KMS-11 (cell line): ENCODE data around the gene PISD.

Source experiments
- H2AFZ ChIP-seq: fragments of 200-600 bp; sonication (generic); 2 replicates; pipeline ENCODE4 v1.6.1; 2016; ENCODE audit warnings: antibody characterized with exemption, mixed run types, low read depth
- H3K27ac ChIP-seq: fragments of 200-600 bp; sonication (generic); 2 replicates; pipeline ENCODE4 v1.6.1; 2016; ENCODE audit warnings: mild to moderate bottlenecking, mixed run types
- H3K27me3 ChIP-seq: fragments of 200-600 bp; sonication (generic); 2 replicates; pipeline ENCODE4 v1.6.1; 2017; ENCODE audit warnings: mild to moderate bottlenecking, low read depth, mixed run types, moderate library complexity; ENCODE audit not compliant: insufficient read depth
- H3K36me3 ChIP-seq: fragments of 200-600 bp; sonication (generic); 2 replicates; pipeline ENCODE4 v1.6.1; 2017; ENCODE audit warnings: mild to moderate bottlenecking, mixed run types; ENCODE audit not compliant: insufficient read depth
- H3K4me1 ChIP-seq: fragments of 200-600 bp; sonication (generic); 2 replicates; pipeline ENCODE4 v1.6.1; 2016; ENCODE audit warnings: mild to moderate bottlenecking, low read depth, mixed run types; ENCODE audit not compliant: poor library complexity, severe bottlenecking
- H3K4me2 ChIP-seq: fragments of 200-600 bp; sonication (generic); 2 replicates; pipeline ENCODE4 v1.7.0; 2016; ENCODE audit warnings: mild to moderate bottlenecking, mixed run types
- H3K4me3 ChIP-seq: fragments of 200-600 bp; sonication (generic); IDR thresholded peaks from 2 replicates; pipeline ENCODE4 v1.6.1; 2017; ENCODE audit warnings: low read depth, low read length, mixed read lengths; ENCODE audit not compliant: insufficient read depth
- H3K79me2 ChIP-seq: fragments of 200-600 bp; sonication (generic); 2 replicates; pipeline ENCODE4 v1.6.1; 2016; ENCODE audit warnings: low read depth, mixed run types; ENCODE audit not compliant: insufficient read depth
- H3K9ac ChIP-seq: fragments of 200-600 bp; sonication (generic); 2 replicates; pipeline ENCODE4 v1.6.1; 2016; ENCODE audit warnings: mild to moderate bottlenecking, mixed run types
- H4K20me1 ChIP-seq: fragments of 200-600 bp; sonication (generic); 2 replicates; pipeline ENCODE4 v1.6.1; 2016; ENCODE audit warnings: mild to moderate bottlenecking, mixed run types; ENCODE audit not compliant: insufficient read depth
- TF ChIP-seq, protein P1 (sequence below): fragments of 200-600 bp; sonication (generic); conservative IDR thresholded peaks from 2 replicates; pipeline ENCODE4 v1.6.1; 2017; ENCODE audit warnings: low read depth, mild to moderate bottlenecking, antibody characterized with exemption, low read length, moderate library complexity, mixed read lengths

The PISD gene

DNA sequence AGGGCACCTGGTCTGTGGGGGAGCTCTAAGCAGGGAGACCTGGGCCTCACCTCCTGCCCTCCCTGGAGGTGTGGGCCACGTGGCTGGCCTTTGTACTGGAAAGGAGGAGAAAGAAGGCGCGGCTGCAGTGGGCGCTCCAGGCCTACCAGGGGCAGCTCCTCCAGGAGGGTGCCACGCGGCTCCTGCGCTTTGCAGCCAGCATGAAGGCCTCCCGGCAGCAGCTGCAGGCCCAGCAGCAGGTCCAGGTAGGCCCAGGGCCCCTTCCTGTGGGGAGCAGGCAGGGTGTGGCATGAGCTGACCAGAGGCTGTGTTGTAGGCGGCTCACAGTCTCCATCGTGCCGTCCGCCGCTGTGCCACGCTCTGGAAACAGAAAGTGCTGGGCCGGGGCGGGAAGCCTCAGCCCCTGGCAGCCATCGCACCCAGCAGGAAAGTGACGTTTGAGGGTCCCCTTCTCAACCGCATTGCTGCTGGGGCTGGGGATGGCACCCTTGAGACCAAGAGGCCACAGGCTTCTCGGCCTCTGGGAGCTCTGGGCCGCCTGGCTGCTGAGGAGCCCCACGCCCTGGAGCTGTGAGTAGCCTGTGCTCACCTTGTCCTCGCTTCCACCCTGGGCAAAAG lies 48.6 kb downstream of the PISD start:
- no peaks in the 10 kb centered on the region for H3K27me3 ChIP-seq
- no peak overlapping the region for H2AFZ ChIP-seq
- no peak overlapping the region for H3K9ac ChIP-seq
- H4K20me1 ChIP-seq, result no peaks in the 10 kb centered on the region
- H3K4me3 ChIP-seq, result no peak overlapping the region
- H3K4me1 ChIP-seq, result peaks cover 8% of the 10 kb centered on the region
- TF ChIP-seq, protein P1, sequence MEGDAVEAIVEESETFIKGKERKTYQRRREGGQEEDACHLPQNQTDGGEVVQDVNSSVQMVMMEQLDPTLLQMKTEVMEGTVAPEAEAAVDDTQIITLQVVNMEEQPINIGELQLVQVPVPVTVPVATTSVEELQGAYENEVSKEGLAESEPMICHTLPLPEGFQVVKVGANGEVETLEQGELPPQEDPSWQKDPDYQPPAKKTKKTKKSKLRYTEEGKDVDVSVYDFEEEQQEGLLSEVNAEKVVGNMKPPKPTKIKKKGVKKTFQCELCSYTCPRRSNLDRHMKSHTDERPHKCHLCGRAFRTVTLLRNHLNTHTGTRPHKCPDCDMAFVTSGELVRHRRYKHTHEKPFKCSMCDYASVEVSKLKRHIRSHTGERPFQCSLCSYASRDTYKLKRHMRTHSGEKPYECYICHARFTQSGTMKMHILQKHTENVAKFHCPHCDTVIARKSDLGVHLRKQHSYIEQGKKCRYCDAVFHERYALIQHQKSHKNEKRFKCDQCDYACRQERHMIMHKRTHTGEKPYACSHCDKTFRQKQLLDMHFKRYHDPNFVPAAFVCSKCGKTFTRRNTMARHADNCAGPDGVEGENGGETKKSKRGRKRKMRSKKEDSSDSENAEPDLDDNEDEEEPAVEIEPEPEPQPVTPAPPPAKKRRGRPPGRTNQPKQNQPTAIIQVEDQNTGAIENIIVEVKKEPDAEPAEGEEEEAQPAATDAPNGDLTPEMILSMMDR, result no peak
- no peaks in the 10 kb centered on the region for H3K79me2 ChIP-seq
- H3K27ac ChIP-seq, result no peak overlapping the region
- H3K4me2 ChIP-seq, result no peak overlapping the region
- no peaks in the 10 kb centered on the region for H3K36me3 ChIP-seq

DNA sequence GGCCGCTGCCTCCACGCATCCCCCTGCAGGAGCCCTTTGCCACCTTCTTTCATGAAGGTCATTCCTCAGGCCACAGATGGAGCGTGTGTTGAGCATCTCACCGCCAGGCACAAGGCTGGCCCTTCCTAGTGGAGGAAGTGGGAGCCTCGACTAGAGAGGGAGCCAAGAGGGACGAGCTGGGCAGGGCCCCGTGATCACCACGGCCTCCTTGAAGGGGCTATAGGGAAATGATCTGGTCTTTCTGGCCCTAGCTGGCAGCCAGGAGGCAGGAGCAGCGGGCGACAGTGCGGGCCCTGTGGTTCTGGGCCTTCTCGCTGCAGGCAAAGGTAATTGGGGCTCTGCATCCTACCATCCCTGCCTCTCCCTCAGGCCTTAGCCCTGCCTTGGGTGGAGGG lies 49.1 kb downstream of the PISD start:
- Histone ChIP-seq H3K27me3 (no peaks in the 10 kb centered on the region), H2AFZ (no peak overlapping the region), H3K4me2 (no peak overlapping the region), H3K4me3 (no peak overlapping the region), H3K4me1 (peaks cover 8% of the 10 kb centered on the region), H3K36me3 (no peaks in the 10 kb centered on the region), H4K20me1 (no peaks in the 10 kb centered on the region), H3K9ac (no peak overlapping the region), H3K27ac (no peak overlapping the region), H3K79me2 (no peaks in the 10 kb centered on the region)
- TF ChIP-seq, protein P1, result no peak

DNA sequence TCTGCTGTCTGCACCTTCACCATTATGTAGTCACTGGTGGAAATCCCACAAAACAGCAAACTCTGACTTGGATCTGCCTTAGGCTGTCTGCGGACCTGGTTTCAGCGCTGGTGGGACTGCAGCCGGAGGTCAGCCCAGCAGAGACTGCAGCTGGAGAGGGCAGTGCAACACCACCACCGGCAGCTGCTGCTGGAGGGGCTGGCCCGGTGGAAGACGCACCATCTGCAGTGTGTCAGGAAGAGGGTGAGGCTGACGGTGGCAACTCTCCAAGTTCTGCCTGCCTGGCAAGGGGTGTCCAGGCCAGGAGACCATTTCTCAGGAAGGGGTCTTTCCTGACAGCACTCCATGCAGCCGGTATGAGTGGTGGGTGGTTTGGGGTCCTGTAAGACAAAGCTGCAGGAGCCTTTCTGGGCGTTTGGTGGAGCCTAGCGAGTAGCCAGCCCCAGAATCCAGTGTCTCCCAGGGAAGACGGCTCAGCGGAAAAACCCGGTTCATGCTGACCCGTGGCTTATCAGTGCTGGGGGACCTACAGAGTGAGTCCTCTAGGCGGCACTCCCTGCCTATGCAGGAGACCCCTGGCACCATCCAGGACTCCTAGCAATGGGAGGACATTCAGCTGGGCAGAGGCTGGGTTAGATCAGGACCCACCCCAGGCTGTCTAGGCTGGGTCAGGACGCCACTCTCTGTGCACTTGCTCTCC lies 50.8 kb downstream of the PISD start:
- no peak overlapping the region for H3K9ac ChIP-seq
- no peaks in the 10 kb centered on the region for H3K79me2 ChIP-seq
- no peak overlapping the region for H3K4me2 ChIP-seq
- peaks cover 4% of the 10 kb centered on the region for H3K4me1 ChIP-seq
- TF ChIP-seq, protein P1, result no peak
- no peak overlapping the region for H3K27ac ChIP-seq
- H4K20me1 ChIP-seq, result no peaks in the 10 kb centered on the region
- no peaks in the 10 kb centered on the region for H3K27me3 ChIP-seq
- H3K4me3 ChIP-seq, result no peak overlapping the region
- no peaks in the 10 kb centered on the region for H3K36me3 ChIP-seq
- no peak overlapping the region for H2AFZ ChIP-seq

DNA sequence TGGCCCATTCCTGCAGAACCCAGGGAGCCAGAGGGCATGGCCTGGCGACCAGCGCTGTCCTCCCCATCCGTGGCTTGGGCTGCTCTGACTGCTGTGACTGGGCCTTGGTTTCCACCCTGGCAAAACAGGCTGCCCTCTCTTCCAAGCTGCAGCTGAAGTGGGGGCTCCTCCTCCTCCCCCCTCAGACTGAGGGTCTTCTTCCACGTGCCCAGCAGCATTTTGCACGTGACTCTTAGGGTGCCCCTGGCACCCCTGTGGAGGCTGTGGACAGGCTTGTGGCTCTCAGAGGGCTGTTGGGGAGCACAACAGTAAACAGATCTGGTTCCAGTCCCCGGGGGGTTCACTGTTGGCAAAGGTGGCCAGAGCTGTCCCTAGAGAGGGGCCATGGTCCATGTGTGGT lies 51.4 kb downstream of the PISD start:
- H3K9ac ChIP-seq, result no peak overlapping the region
- H3K36me3 ChIP-seq, result no peaks in the 10 kb centered on the region
- no peaks in the 10 kb centered on the region for H4K20me1 ChIP-seq
- no peak overlapping the region for H3K27ac ChIP-seq
- H3K27me3 ChIP-seq, result no peaks in the 10 kb centered on the region
- H3K4me3 ChIP-seq, result no peak overlapping the region
- H3K79me2 ChIP-seq, result no peaks in the 10 kb centered on the region
- no peak overlapping the region for H3K4me2 ChIP-seq
- no peak overlapping the region for H2AFZ ChIP-seq
- no peaks in the 10 kb centered on the region for H3K4me1 ChIP-seq
- TF ChIP-seq, protein P1, result no peak
